HG02938 (cell line): ENCODE data around the gene CCSER1.
"Not testable (repeated sequence)": the region's sequence is repeated elsewhere in the genome, so short reads cannot be mapped to it uniquely, and the experiment has no call there.

Experiments used
- ATAC-seq: cut with Tn5 transposase; IDR thresholded peaks from one replicate; pipeline ENCODE4 v1.9.1; 2021; ENCODE audit warnings: mild to moderate bottlenecking, moderate library complexity; ENCODE audit not compliant: unreplicated experiment

CCSER1 gene

DNA sequence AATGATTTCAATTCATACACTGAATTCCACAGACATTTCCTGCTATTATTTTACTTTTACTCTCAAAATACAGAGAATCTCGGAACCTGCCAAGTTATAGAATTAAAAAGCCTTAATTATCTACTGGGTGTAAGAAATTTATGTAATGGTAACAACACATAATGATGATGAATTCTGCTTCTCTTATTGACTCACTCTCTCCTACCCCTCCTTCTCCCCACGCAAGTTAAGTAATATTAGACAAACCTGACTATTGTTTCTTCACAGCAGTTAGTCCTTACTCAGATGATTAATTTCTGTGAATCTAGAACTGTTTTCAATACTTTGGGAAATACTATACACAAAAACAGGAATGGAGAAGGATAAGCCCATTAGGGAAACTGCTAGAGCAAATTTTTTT lies 762.0 kb downstream of the CCSER1 start:
- ATAC-seq = no peak

DNA sequence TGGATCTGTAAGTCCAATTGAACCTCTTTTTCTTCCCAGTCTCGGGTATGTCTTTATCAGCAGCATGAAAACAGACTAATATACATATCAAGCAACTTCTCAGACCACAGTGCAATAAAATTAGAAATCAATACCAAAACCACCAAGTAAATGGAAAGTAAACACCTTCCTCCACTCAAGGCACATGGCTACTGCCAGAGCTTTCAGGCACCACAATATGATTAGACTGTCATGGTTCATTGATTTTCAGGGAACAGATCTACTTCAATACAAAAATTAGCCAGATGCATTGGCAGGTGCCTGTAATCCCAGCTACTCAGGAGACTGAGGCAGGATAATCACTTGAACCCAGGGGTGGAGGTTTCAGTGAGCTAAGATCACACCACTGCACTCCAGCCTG lies 776.2 kb downstream of the CCSER1 start:
- ATAC-seq = not testable (repeated sequence)

DNA sequence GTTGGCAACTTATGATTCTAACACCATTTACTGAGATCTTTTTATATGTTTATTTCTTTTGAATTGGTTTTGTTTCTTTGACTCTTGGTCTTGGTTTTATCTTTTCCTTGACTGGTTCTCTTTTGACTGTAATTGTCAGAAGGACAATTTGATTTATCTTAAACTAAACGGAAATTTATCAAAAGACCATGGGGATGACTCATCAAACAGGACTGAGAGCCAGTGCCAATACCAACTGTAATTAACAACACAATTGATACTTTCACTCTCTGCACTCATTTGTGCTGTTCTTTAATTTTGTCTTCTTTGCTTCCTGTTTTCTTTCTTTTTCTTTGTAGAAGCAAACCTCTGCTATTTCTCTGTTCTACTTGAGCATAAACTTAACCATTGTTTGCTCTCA lies 776.8 kb downstream of the CCSER1 start:
- no peak for ATAC-seq

DNA sequence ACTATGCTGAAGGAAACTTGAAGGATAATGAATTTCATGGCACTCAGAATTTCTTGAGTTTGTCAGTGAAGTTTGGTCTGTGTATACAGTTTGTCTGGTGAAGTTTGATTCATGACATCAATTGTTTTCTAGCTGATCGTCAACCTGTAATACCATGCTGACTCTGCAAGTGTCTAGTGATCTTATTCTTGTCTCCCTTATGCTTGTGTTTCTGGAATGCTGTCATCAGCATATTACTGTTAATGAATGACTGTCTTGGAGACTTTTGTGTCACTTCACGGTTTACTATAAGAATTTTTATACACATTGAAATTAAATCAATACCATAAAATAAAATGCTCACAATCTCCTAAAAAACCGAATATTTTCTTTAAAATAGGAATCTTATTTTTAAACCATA lies 779.0 kb downstream of the CCSER1 start:
- no peak for ATAC-seq

DNA sequence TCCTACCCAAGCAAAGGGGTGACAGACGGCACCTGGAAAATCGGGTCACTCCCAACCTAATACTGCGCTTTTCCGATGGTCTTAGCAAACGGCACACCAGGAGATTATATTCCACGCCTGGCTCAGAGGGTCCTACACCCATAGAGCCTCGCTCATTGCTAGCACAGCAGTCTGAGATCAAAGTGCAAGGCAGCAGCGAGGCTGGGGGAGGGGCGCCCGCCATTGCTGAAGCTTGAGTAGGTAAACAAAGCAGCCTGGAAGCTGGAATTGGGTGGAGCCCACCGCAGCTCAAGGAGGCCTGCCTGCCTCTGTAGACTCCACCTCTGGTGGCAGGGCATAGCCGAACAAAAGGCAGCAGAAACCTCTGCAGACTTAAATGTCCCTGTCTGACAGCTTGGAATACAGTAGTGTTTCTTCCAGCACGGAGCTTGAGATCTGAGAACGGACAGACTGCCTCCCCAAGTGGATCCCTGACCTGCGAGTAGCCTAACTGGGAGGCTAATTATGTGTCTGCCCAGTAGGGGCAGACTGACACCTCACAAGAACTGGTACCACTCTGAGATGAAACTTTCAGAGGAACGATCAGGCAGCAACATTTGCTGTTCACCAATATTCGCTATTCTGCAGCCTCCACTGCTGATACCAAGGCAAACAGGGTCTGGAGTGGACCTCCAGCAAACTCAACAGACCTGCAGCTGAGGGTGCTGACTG lies 784.7 kb downstream of the CCSER1 start:
- ATAC-seq = not testable (repeated sequence)

DNA sequence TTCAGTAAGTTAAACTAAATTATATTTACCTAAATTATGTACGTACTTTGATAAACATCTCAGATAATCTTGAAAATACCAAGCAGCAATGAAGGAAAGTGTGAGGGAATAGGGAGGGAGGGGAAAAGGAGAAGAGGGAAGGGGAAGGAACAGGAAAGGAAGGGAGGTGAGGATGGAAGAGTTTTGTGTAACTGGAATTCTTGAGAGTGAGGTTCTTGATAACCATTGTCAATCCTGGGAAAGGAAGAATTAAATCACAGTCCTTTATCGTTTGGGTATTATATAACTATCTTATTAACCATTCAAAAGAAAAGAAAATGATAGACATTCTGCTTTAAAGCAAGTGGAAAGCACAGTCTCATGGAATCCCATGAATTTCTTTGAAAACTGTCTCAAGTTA lies 795.0 kb downstream of the CCSER1 start:
- ATAC-seq = no peak

DNA sequence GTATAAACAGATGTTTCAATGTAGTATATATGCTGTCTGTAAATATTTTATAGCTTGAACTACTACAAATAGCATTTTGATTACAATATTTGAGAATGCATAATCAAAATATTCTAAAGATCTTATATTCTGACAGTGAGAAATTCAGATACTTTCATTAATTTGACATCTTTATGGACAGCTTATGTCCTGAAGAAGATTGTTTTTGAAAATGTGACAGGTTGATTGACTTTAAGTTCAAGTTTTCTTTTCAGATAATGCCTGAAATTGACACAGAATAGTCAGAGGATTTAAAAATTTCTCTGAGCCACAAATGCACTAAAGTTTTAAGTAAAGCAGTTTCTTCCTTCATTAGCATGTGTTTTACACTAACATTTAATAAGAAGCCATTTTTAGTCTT lies 799.8 kb downstream of the CCSER1 start:
- no peak for ATAC-seq

DNA sequence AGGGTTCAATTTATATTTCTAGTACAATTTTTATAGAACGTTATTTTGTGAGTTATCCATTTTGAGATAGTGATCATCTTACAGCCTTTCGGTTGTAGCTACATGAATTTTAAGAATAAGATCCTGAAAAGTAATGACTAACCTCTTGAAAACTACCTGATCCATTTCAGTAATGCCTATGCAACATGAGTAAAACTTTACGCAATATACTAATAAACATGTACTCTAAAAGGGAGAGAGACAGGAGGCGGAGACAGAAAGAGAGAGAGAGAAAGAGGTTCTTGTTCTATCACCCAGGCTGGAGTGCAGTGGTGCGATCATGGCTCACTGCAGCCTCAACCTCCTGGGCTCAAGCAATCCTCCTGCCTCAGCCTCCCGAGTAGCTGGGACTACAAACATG lies 816.1 kb downstream of the CCSER1 start:
- ATAC-seq = no peak

DNA sequence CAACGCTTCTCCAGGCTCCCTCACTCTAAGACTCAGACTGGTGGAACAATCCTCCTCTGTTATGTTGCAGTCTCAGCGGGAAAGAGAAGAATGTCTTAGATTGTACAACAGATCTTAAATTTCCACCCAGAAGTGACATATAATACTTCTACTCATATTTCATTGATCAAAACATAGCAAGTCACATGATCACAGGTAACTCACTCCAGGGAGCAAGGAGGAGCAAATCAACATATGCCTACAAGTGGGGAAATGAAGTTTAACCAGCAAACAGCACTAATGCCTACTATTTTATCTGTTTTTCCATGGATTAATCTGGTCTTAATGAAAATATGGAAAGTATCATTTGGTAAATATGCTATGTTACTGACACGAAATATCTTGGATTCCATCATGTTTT lies 819.8 kb downstream of the CCSER1 start:
- no peak for ATAC-seq

DNA sequence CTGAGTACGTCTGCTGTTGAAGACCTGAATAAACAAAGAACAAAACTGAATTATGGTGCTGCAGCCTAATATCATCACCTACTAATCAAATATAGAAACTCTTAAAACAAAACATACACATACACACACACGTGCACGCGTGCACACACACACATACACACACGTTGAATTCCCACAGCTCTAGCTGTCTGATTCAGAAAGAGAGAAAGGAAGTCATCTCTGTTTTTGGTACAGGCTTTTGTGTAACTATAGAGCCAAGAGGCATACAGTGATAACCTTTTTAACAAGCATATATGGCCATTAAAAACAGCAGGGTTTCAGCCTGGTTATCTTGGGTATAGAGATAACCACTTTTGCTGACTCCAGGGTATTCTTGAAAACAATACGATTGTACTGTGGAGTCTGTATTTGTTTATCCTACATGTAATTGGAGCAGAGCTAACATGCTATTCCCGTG lies 823.2 kb downstream of the CCSER1 start:
- no peak for ATAC-seq

DNA sequence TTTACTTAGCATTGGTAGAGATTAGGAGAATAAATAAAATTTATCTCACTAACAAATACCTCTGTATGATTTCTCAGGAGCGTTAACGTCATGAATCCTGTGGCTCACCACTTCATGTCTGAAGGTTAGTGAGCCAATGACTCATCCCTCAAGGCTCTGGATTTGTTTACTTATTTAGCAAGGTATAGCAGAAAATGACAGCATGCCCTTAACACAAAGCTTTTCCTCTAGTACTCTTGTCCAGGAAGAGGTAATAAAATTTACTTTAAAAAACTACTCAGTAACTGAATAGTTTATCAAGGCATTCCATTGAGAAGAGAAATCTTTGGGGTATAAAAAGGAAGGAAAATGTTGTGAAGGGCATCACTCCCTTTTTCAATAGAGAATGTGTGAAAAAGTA lies 823.8 kb downstream of the CCSER1 start:
- ATAC-seq = no peak

DNA sequence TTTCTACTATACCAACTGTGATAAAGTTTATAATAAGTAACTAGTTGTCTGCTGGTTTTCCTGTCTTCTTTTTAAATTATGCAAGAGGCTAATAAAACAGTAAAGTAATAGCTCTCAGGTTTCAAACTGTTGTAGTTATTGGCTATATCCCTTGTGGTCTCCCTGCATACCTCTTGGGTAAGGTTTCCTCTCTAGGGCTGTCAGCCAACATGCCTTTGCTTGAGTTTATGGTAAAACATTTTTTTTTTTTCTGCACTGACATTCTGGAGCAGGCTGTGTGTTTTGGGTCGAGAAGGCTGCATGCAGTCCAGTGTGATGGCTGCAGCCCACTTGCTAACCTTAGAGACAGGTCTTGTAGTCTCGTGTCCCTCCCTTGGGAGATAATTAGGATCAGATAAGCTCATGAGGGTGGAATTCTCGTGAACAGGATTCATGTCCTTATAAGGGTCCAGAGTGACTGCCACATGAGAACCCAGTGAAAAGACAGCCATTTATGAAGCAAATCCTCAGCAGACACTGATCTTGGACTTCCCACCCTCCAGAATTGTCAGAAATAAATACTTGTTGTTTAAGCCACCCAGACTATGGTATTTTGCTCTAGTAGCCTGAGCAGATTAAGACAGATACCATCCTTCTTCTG lies 831.2 kb downstream of the CCSER1 start:
- no peak for ATAC-seq

DNA sequence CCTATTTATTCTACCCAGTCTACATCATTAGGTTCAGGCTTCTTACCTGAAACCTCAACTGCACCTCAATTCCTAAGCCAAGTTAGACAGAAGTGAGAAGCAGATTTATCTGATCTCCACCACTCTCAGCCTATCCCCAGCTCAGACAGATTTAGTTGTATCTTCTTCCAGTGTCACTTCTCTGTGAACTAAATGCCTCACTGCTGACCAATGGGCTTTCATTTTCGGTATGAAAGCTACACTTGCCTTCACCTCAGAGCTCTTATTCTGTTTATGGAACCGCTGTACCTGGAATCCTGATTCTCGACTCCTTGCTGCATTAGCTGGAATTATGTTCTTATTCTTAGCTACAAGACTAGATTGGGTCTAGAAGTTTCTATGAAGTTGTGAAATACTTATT lies 833.2 kb downstream of the CCSER1 start:
- no peak for ATAC-seq

DNA sequence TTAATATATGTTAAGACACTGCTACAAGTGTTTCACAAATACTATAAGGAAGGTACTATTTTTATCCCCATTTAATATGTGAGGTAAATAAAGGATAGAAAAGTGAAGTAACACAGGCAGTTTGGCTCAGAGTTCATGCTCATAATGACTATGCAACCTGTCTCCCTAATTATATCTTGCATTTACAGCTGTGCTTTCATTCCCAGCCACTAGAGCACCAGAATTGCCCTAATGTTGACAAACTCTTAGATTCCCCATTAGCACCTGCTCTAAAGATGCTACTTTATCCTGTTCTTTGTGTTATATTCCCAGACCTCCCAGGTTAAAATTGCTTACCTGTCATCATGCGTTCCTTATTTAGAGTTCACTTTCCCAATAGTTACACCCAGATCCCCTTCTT lies 833.6 kb downstream of the CCSER1 start:
- ATAC-seq = no peak

DNA sequence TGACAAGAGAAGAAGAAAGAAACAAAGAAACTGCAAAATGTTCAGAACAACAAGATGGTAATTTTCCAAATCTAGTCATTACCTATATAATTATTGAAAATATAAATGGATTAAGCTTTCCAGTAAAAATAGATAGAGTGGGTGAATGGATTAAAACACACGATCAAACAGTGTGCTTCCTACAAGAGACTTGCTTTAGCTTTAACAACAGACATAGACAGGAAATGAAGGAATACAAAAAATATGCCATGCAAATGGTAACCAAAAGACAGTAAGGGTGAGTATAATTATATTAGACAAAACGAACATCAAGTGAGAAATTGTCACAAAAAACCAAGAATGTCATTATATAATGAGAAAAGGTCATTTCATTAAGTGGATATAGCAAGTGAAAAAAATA lies 842.8 kb downstream of the CCSER1 start:
- ATAC-seq = no peak

DNA sequence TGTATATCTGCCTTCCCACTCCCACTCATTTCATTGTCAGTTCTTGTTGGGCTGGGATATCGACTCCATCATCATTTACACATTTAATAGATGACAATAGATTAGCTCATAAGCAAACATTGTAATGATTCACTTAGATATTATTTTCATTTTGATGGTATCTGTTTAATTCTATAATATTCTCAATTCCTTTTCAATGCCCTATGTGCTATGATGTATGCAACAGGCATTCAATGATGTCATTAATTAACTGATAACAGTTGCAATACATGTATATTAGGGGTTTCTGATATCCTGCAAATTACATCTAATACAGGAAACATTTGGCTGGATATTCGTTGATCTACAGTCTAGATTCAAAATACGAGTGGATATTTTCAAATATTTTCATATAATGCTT lies 850.5 kb downstream of the CCSER1 start:
- ATAC-seq = no peak

DNA sequence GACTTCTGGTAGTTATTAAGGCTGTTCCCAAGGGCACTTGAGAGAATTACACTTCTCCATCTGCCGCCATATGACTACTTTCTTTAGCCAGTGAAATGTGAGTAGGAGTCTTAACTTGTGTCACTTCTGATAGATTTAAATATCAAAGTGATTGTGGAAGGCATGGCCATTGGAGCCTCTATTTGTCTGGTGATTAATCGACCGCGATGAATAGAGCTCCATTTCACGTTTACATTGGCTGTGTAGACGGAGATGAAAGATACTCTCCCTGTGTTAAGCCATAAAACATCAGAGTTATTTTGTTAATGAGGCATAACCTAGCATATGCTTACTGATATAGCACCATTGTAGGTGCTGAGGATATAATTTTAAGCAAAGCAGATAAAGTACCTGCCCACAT lies 852.4 kb downstream of the CCSER1 start:
- no peak for ATAC-seq

DNA sequence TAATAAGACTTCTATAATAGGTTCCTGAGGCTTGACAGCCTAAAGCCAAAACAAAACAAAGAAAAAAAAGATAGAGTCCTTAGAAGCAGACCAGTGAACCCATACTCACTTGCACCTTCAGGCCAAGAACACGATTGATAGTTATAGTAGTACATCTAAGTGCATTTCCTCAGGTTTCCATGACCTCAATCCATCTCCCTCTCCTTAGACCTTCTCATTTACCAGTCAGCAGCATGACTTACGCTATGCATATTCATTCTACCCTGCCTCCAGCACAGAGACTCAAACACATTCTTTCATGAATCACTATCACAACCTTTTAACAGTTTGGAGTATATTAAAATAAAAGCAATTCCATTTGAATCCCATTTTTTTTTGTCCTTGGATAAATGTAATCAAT lies 855.6 kb downstream of the CCSER1 start:
- ATAC-seq = no peak

DNA sequence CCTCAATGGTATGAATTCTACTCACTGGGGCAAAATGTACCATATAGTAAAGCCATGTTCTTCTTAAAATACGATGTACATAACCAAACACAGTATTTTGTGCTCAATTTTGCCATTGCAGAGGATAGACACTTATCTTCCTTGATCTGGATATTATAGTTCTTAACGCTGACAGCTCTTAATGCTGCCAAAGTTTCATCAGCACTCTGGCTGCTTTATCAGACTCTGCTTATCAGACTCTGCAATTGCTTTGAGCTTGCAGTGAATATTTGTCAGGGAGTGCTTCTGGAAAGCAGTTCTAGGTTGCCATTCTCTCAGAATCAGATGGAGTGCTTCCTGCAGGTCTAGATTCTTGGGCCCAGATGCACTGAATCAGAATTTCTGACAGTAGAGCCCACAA lies 863.1 kb downstream of the CCSER1 start:
- ATAC-seq = no peak

DNA sequence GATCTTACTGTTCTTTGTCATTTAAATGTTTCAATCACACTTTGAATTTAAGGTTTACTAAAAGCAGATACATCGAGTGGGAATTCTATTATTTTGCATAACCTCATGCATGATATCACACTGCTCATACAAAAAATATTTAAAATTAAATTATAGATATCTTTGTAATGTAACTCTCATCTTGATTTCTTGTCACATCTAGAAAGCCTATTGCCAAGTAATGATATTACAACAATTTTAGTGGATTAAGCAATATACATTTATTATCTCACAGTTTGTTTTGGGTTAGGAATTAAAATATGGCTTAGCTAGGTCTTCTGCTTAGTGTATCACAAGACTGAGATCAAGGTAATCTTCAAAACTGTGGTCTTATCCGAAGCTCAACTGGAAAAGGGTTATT lies 865.0 kb downstream of the CCSER1 start:
- no peak for ATAC-seq

DNA sequence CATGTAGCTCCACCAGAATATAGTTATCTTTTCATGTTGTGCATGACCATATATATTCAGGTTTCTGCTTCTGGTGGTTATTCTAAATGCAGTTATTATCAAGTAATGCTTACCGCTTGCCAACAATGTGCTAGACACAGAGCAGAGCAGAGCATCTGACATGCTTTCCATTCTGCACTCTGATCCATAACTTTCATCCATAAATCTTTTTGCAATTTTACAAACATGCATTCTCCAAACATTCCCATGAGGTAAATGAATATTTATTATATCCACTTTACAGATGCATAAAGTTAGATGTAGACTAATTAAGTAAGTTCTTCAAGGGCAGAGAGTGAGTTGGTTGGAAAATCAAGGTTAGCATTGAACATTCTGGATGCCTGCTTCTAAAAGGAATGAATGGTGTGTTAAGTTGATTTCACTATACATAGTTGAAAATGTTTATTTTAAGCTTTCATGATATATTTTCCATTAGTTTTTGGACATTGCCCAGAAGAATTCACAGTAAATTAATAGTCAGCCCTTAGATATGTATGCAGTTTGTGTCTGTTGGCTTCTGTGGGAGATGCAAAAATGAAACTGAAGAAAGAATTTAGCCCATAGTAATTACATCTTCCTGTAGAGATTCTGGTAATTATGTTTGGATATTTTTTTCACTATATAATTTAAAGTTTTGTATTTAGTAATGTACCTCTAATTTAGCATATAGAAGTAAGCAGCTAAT lies 867.8 kb downstream of the CCSER1 start:
- ATAC-seq = no peak

DNA sequence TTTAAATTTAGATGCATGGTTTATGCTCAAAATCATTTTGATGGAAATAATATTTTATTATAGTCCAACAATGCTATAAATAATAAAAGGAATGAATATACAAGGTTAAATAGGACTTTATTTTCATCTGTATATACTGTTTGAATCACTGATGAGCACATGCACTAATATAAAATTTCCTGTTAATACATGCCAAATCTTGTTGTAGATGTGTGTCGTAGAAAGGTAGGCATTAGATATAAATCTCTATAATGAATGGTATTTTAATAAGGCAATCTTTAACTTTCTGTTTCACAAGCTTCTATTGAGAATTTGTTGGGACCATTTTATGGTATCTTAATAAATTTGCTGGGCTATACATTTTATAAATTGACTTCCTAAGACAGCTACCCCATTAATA lies 868.8 kb downstream of the CCSER1 start:
- ATAC-seq = no peak
